ENCODE results near the gene HDAC3.
"Not testable (repeated sequence)": the region's sequence is repeated elsewhere in the genome, so short reads cannot be mapped to it uniquely, and the experiment has no call there.

The HDAC3 gene

DNA sequence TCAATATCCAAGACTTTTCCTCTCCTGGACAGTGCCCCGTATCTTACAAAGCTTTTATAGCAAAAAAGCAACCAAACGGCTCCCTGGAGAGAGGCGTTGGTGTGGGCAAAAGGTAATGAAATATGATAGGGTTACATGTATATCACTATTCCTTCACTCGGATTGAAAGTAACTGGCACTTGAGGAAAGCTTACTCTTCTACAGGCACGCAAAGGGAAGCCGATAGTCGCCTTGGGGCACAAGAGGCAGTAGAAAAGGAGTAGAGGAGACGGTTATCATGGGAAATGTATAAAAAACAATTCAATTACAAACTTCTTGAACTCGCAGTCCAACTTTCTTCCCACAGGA, 19.0 kb downstream of the HDAC3 start:
- DNase-seq (ENCODE audit: low read depth), result no peak
- H3K4me3 ChIP-seq (replicated peaks; ENCODE audit: low read depth, low read length), result peak overlapping the region; percentile 85
- TF ChIP-seq, protein P1, sequence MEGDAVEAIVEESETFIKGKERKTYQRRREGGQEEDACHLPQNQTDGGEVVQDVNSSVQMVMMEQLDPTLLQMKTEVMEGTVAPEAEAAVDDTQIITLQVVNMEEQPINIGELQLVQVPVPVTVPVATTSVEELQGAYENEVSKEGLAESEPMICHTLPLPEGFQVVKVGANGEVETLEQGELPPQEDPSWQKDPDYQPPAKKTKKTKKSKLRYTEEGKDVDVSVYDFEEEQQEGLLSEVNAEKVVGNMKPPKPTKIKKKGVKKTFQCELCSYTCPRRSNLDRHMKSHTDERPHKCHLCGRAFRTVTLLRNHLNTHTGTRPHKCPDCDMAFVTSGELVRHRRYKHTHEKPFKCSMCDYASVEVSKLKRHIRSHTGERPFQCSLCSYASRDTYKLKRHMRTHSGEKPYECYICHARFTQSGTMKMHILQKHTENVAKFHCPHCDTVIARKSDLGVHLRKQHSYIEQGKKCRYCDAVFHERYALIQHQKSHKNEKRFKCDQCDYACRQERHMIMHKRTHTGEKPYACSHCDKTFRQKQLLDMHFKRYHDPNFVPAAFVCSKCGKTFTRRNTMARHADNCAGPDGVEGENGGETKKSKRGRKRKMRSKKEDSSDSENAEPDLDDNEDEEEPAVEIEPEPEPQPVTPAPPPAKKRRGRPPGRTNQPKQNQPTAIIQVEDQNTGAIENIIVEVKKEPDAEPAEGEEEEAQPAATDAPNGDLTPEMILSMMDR (IDR thresholded peaks at IDR 0.05; ENCODE audit: low read length, missing control alignments), result no peak

DNA sequence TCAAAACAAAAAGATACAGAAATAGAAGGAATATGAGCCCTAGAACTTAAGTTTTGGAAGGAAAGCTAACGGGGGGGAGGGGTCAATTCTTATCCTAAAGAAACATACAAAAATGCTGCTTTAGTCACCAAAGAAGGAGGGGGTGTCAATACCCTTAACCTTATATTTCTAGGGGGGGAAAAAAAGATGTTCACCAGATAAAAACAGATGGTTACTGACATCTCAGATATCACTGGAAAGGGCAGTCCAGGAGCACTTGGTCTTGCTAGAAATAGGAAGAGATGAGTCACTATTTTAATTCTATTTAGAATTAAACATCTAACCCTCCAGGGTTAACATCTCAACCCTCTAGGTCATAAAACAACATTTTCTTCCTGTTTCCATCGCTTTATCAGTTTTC, 19.5 kb downstream of the HDAC3 start:
- peak overlapping the region; percentile 85 for H3K4me3 ChIP-seq (replicated peaks; ENCODE audit: low read depth, low read length)
- DNase-seq (ENCODE audit: low read depth), result no peak
- TF ChIP-seq, protein P1 (IDR thresholded peaks at IDR 0.05; ENCODE audit: low read length, missing control alignments), result no peak

- H3K4me3 ChIP-seq (replicated peaks; ENCODE audit: low read depth, low read length), result no peak overlapping the region
- DNase-seq (ENCODE audit: low read depth), result no peak
- TF ChIP-seq, protein P1 (IDR thresholded peaks at IDR 0.05; ENCODE audit: low read length, missing control alignments), result no peak
Observed at GRCh38 chr5:141615991-141616720, 20.5 kb downstream of the HDAC3 start.

DNA sequence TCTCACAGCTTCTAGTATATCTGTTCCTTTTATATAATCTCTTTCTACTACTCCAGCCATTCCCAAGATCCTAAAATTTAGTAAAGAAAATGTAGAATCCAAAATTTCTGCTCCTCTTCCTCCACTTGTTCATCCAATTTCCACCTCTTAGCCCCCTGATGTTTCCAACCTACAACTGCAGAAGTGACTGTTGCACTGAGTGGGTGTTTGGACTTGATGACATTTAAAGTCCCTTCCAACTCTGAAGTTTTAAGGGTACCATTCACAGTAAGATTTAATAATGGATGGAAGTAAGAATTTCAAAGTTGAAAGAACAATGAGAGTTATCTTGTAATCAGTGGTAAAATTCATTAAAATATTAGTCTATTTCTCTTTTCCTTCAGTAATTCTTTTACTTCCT, 23.3 kb downstream of the HDAC3 start:
- TF ChIP-seq, protein P1 (IDR thresholded peaks at IDR 0.05; ENCODE audit: low read length, missing control alignments), result no peak
- no peak overlapping the region for H3K4me3 ChIP-seq (replicated peaks; ENCODE audit: low read depth, low read length)
- DNase-seq (ENCODE audit: low read depth), result no peak

- DNase-seq (ENCODE audit: low read depth), result no peak
- H3K4me3 ChIP-seq (replicated peaks; ENCODE audit: low read depth, low read length), result no peak overlapping the region
- TF ChIP-seq, protein P1 (IDR thresholded peaks at IDR 0.05; ENCODE audit: low read length, missing control alignments), result no peak
Observed at GRCh38 chr5:141611289-141611688, 25.4 kb downstream of the HDAC3 start.

DNA sequence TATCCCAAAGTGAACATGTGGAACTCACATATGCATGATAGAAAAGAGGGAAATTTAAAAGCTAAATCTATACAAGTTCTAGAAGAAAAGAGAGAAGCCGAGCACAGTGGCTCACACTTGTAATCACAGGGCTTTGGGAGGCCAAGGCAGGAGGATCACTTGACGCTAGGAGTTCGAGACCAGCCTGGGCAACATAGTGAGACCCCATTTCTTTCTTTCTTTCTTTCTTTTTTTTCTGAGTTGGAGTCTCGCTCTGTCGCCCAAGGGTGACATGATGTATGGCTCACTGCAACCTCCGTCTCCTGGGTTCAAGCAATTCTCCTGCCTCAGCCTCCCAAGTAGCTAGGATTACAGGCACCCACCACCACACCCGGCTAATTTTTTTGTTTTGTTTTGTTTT, 26.7 kb downstream of the HDAC3 start:
- not testable (repeated sequence) for H3K4me3 ChIP-seq (replicated peaks; ENCODE audit: low read depth, low read length)

GRCh38 chr5:141609044-141609443, 27.6 kb downstream of the HDAC3 start:
- DNase-seq (ENCODE audit: low read depth), result no peak
- no peak overlapping the region for H3K4me3 ChIP-seq (replicated peaks; ENCODE audit: low read depth, low read length)
- TF ChIP-seq, protein P1 (IDR thresholded peaks at IDR 0.05; ENCODE audit: low read length, missing control alignments), result no peak

More for the DNA sequence above, 26.7 kb downstream of the HDAC3 start:
- DNase-seq (ENCODE audit: low read depth), result not testable (repeated sequence)
